ENCODE results near the gene RNASE13.

GRCh38 chr14:21078287-21078686 lies 43.7 kb upstream of the RNASE13 start:
- TF ChIP-seq, protein P1, sequence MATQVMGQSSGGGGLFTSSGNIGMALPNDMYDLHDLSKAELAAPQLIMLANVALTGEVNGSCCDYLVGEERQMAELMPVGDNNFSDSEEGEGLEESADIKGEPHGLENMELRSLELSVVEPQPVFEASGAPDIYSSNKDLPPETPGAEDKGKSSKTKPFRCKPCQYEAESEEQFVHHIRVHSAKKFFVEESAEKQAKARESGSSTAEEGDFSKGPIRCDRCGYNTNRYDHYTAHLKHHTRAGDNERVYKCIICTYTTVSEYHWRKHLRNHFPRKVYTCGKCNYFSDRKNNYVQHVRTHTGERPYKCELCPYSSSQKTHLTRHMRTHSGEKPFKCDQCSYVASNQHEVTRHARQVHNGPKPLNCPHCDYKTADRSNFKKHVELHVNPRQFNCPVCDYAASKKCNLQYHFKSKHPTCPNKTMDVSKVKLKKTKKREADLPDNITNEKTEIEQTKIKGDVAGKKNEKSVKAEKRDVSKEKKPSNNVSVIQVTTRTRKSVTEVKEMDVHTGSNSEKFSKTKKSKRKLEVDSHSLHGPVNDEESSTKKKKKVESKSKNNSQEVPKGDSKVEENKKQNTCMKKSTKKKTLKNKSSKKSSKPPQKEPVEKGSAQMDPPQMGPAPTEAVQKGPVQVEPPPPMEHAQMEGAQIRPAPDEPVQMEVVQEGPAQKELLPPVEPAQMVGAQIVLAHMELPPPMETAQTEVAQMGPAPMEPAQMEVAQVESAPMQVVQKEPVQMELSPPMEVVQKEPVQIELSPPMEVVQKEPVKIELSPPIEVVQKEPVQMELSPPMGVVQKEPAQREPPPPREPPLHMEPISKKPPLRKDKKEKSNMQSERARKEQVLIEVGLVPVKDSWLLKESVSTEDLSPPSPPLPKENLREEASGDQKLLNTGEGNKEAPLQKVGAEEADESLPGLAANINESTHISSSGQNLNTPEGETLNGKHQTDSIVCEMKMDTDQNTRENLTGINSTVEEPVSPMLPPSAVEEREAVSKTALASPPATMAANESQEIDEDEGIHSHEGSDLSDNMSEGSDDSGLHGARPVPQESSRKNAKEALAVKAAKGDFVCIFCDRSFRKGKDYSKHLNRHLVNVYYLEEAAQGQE (tag by site-specific recombination; IDR thresholded peaks at IDR 0.05): no peak
- TF ChIP-seq ZNF704 (tag by site-specific recombination; IDR thresholded peaks at IDR 0.05) (no peak), ZNF560 (tag by site-specific recombination; IDR thresholded peaks at IDR 0.05; ENCODE audit: borderline replicate concordance) (no peak), INSM2 (tag by site-specific recombination; IDR thresholded peaks at IDR 0.05) (no peak), ZBTB6 (tag by site-specific recombination; IDR thresholded peaks at IDR 0.05) (no peak), ZNF660 (tag by site-specific recombination; IDR thresholded peaks at IDR 0.05) (no peak), YY1 (tag by site-specific recombination; IDR thresholded peaks at IDR 0.05) (no peak), TCF7L2 (IDR thresholded peaks at IDR 0.05; ENCODE audit: borderline replicate concordance, low read depth, low read length) (no peak), ZNF792 (tag by site-specific recombination; IDR thresholded peaks at IDR 0.05) (no peak), ZNF76 (tag by site-specific recombination; IDR thresholded peaks at IDR 0.05; ENCODE audit: borderline replicate concordance, low read depth) (no peak), CTCF (tag by site-specific recombination; IDR thresholded peaks at IDR 0.05) (no peak), GLI2 (tag by site-specific recombination; IDR thresholded peaks at IDR 0.05; ENCODE audit: borderline replicate concordance, low read depth) (no peak), ZNF510 (tag by site-specific recombination; IDR thresholded peaks at IDR 0.05; ENCODE audit: insufficient replicate concordance) (no peak), ZNF335 (tag by site-specific recombination; conservative IDR thresholded peaks at IDR 0.05) (no peak)

All from HEK293 (cell line).